Esophagus muscularis mucosa (tissue), 4 donors: ENCODE data around the gene TSEN2. TPM values are rescaled to one million over a fixed set of nuclear protein-coding genes. Genes with fewer than 3 reads are reported as not detected.

Experiments used
- DNase-seq: peaks from one replicate; pipeline ENCODE4 v3.0.0-alpha.2; 2017; ENCODE audit errors: extremely low spot score
- H3K27ac ChIP-seq, 4 donors: fragments of 200-600 bp; sonication (generic); replicated peaks in 1 of 4; 1 replicate in 3 of 4; 2 replicates in 1 of 4; pipeline ENCODE4 v1.5.1; 2016 to 2019; ENCODE audit warnings: mild to moderate bottlenecking in 1 of 4
- H3K27me3 ChIP-seq, 4 donors: fragments of 200-600 bp; sonication (generic); one replicate each; pipeline versions ENCODE4 v1.5.1 to v1.6.0; 2016 to 2019
- H3K36me3 ChIP-seq, 4 donors: fragments of 200-600 bp; sonication (generic); one replicate each; pipeline ENCODE4 v1.5.1; 2016 to 2019
- H3K4me1 ChIP-seq, 4 donors: fragments of 200-600 bp; sonication (generic); one replicate each; pipeline ENCODE4 v1.5.1; 2016 to 2019
- H3K4me3 ChIP-seq, 4 donors: fragments of 200-600 bp; sonication (generic); 1 replicate in 2 of 4; 2 replicates in 2 of 4; pipeline ENCODE4 v1.5.1; 2016 to 2019; ENCODE audit warnings: mild to moderate bottlenecking in 4 of 4, moderate library complexity in 1 of 4
- H3K9me3 ChIP-seq, 4 donors: fragments of 200-600 bp; sonication (generic); 1 replicate in 3 of 4; 2 replicates in 1 of 4; pipeline ENCODE4 v1.5.1; 2016 to 2019
- EP300 ChIP-seq: sonication (generic); formaldehyde crosslinking; IDR thresholded peaks from one replicate; pipeline ENCODE4 v1.6.1; 2017; ENCODE audit warnings: antibody characterized with exemption
- POLR2A ChIP-seq: fragments of 450-650 bp; IDR thresholded peaks from one replicate; pipeline ENCODE4 v1.6.1; 2017; ENCODE audit warnings: antibody characterized with exemption, moderate library complexity, mild to moderate bottlenecking, low read depth
- POLR2AphosphoS5 ChIP-seq, 2 donors: sonication (generic); formaldehyde crosslinking; IDR thresholded peaks; one replicate each; pipeline ENCODE4 v1.6.1; 2017; ENCODE audit warnings: antibody characterized with exemption in 2 of 2
- WGBS: methylation state at CpG from one replicate; pipeline ENCODE4 v1.1.5; 2018; 5-methylcytosine and 5-hydroxymethylcytosine counted together
- intact Hi-C: fragments of 100-400 bp; cut with DNase I; formaldehyde crosslinking; loops from one replicate; pipeline ENCODE4 v1.15.1; 2023
- total RNA-seq, 4 donors: library from RNA; depleted of rRNA; stranded (reverse); fragments of >200 nt; gene quantifications; one replicate each; pipeline versions ENCODE4 v1.1.0 to v1.2.1, GENCODE V29; 2016
- TF ChIP-seq, protein P1 (sequence below), 3 experiments: fragments of 200-600 bp in 2 of 3; fragments of 450-650 bp in 1 of 3; sonication (generic) in 2 of 3; IDR thresholded peaks; one replicate each; pipeline ENCODE4 v1.5.1; 2017 to 2019; ENCODE audit warnings: antibody characterized with exemption in 3 of 3, mild to moderate bottlenecking in 2 of 3, moderate library complexity in 1 of 3

The TSEN2 gene
- total RNA-seq, 4 donors from 2014 or later: 17.6 to 20.4 (median 19.4) TPM

DNA sequence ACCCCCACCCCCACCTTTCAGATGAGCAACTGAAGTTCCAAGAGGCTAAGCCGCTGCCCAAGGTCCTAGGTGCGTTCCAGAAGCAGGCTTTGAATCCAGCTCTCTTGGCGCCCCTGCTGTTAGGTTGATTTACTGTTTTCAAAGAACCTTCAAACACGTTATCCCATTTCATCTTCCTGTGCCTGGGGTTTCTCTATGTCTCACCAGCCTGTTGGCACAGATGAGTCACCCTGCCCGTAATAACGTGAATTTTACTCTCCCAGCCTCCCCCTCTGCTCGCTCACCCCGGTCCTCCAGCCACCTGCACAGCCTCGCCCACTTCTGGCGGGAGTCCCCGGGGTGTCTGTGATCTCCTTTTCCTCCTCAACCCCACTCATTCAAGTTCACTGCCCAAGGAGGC, 13.0 kb upstream of the TSEN2 start:
- H3K4me3 ChIP-seq: no peak overlapping the region
- no peak for DNase-seq
- H3K36me3 ChIP-seq: no peaks in the 10 kb centered on the region
- no peaks in the 10 kb centered on the region for H3K27me3 ChIP-seq
- peaks cover 0 to 5% (median 4%) of the 10 kb centered on the region in 4 donors for H3K4me1 ChIP-seq
- H3K27ac ChIP-seq: no peak overlapping the region
- TF ChIP-seq POLR2A: no peak
- TF ChIP-seq, protein P1, sequence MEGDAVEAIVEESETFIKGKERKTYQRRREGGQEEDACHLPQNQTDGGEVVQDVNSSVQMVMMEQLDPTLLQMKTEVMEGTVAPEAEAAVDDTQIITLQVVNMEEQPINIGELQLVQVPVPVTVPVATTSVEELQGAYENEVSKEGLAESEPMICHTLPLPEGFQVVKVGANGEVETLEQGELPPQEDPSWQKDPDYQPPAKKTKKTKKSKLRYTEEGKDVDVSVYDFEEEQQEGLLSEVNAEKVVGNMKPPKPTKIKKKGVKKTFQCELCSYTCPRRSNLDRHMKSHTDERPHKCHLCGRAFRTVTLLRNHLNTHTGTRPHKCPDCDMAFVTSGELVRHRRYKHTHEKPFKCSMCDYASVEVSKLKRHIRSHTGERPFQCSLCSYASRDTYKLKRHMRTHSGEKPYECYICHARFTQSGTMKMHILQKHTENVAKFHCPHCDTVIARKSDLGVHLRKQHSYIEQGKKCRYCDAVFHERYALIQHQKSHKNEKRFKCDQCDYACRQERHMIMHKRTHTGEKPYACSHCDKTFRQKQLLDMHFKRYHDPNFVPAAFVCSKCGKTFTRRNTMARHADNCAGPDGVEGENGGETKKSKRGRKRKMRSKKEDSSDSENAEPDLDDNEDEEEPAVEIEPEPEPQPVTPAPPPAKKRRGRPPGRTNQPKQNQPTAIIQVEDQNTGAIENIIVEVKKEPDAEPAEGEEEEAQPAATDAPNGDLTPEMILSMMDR (IDR thresholded peaks at IDR 0.05): no peak
- no peak for TF ChIP-seq EP300
- TF ChIP-seq POLR2AphosphoS5 (IDR thresholded peaks at IDR 0.05): no peak
- intact Hi-C loops: loop anchor here (10.0 kb wide), 1 partner anchor 186 kb away; the partner anchor contains the start of gene PPARG
- 79% methylated on average over 11 of the region's 11 CpGs for WGBS
- H3K9me3 ChIP-seq: no peaks in the 10 kb centered on the region

DNA sequence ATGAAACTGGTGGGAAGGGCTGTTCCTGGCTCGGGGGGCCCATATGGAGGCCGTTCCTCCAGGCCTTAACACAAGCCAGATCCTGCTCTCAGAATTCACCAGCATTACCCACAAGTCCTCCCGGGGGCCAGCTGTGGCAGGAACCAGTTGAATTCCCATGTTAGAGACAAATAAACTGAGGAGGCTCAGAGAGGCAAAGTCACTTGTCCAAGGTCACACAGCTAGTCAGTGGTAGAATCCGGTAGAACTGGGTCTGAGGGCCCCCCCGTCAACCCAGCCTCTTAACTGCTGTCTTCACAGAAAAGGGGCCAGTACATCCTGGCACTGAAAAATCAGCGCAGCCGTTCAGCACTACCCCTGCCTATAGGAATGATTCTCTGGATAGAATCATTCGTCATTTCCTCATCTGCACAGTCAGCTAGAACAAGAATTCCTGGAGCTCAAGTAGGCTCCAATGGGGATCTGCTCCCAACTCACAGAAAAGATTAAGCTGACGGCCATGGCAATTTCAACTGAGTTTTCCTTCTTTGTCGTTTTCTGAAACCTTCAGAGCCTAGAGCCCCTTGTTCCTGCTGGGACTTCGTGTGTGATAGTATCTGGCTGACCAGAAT, 12.2 kb upstream of the TSEN2 start:
- no peaks in the 10 kb centered on the region for H3K27me3 ChIP-seq
- 89% methylated on average over 6 of the region's 11 CpGs for WGBS
- no peak for DNase-seq
- H3K36me3 ChIP-seq: no peaks in the 10 kb centered on the region
- no peak for TF ChIP-seq POLR2A
- no peak for TF ChIP-seq EP300
- TF ChIP-seq, protein P1 (IDR thresholded peaks at IDR 0.05): no peak
- no peak for TF ChIP-seq POLR2AphosphoS5 (IDR thresholded peaks at IDR 0.05)
- intact Hi-C loops: loop anchor here (10.0 kb wide), 1 partner anchor 187 kb away; the partner anchor contains the start of gene PPARG
- H3K4me3 ChIP-seq: no peak overlapping the region
- H3K27ac ChIP-seq: no peak overlapping the region
- H3K4me1 ChIP-seq: peaks cover 0 to 9% (median 5%) of the 10 kb centered on the region in 4 donors
- H3K9me3 ChIP-seq: no peaks in the 10 kb centered on the region

DNA sequence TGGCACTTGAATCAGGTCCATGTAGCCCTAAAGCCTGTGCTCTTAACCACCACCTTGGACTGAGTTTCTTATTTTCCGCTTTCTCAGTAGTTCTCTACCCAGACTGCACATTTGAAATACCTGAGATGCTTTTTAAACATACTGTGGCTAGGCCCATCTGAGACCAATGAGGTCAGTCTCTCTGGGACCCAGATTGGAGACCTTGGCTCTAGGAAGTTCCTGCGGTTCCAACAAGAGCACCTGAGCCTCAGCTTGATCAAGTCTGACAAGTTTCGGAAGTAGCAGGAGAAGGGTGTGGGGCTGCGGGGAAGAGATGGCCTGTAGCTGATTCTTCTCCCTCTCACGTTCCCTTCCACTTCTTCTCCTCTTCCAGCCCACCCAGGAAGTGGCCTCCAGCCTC, 11.5 kb upstream of the TSEN2 start:
- Histone ChIP-seq H3K27me3 (no peaks in the 10 kb centered on the region), H3K9me3 (no peaks in the 10 kb centered on the region), H3K4me3 (no peak overlapping the region), H3K27ac (no peak overlapping the region), H3K36me3 (no peaks in the 10 kb centered on the region), H3K4me1 (peaks cover 0 to 9% (median 5%) of the 10 kb centered on the region in 4 donors)
- WGBS: 96% methylated on average over 5 of the region's 5 CpGs
- DNase-seq: no peak
- intact Hi-C loops: loop anchor here (10.0 kb wide), 1 partner anchor 188 kb away; the partner anchor contains the start of gene PPARG
- TF ChIP-seq, protein P1 (IDR thresholded peaks at IDR 0.05): no peak
- TF ChIP-seq POLR2A (no peak), EP300 (no peak), POLR2AphosphoS5 (IDR thresholded peaks at IDR 0.05) (no peak)

DNA sequence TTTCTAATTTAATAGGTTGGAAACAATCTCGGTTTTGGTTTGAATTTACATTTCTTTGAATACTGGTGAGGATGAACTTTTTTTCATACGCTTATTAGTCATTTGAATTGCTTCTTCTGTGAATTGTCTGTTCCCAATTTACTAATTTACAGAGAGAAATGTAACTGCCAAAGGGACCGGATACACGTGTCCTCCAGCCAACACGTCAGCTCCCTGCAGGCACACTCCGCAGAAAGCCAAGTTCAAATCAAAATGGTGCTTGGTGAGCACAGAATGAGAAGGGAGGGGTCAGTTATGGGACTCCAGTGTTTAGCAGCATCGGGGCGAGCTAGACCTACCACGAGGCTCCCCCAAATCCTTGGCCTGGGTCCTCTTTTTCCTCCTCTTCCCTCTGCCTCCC, 10.8 kb upstream of the TSEN2 start:
- no peak overlapping the region for H3K4me3 ChIP-seq
- H3K27ac ChIP-seq: no peak overlapping the region
- H3K9me3 ChIP-seq: no peaks in the 10 kb centered on the region
- intact Hi-C loops: loop anchor here (10.0 kb wide), 1 partner anchor 189 kb away; the partner anchor contains the start of gene PPARG
- H3K36me3 ChIP-seq: no peaks in the 10 kb centered on the region
- peaks cover 0 to 9% (median 5%) of the 10 kb centered on the region in 4 donors for H3K4me1 ChIP-seq
- TF ChIP-seq, protein P1 (IDR thresholded peaks at IDR 0.05): no peak
- TF ChIP-seq POLR2A (no peak), POLR2AphosphoS5 (IDR thresholded peaks at IDR 0.05) (no peak), EP300 (no peak)
- 91% methylated on average over 9 of the region's 9 CpGs for WGBS
- DNase-seq: no peak
- no peaks in the 10 kb centered on the region for H3K27me3 ChIP-seq
